Stimulated activated naive CD8-positive, alpha-beta T cell treated with anti-CD3 and anti-CD28 coated beads, Interleukin-15, amount 100 ng/mL, for 72 hours (primary cell): ENCODE measurements around the gene GABBR2.

Experiments
- ATAC-seq: fragments of 150-1000 bp; cut with Tn5 transposase; 2 replicates; pipeline ENCODE4 v1.10.0; 2021; ENCODE audit warnings: mild to moderate bottlenecking, moderate library complexity
- DNase-seq, 2 donors: peaks; one replicate each; pipeline ENCODE4 v3.0.0; 2021 to 2022
- H3K27ac Mint-ChIP-seq, 2 donors: one replicate each; pipeline ENCODE4 v1.8.0; 2022; ENCODE audit warnings: mild to moderate bottlenecking in 2 of 2, mixed read lengths in 2 of 2, moderate library complexity in 2 of 2
- H3K27me3 Mint-ChIP-seq: one replicate; pipeline ENCODE4 v1.8.0; 2022; ENCODE audit warnings: mixed read lengths
- H3K4me1 Mint-ChIP-seq: one replicate; pipeline ENCODE4 v1.8.0; 2022; ENCODE audit warnings: mild to moderate bottlenecking, mixed read lengths
- H3K4me3 Mint-ChIP-seq, 2 donors: one replicate each; pipeline ENCODE4 v1.8.0; 2022; ENCODE audit warnings: mild to moderate bottlenecking in 2 of 2, mixed read lengths in 2 of 2, moderate library complexity in 1 of 2
- H3K9me3 Mint-ChIP-seq, 2 donors: one replicate each; pipeline ENCODE4 v1.8.0; 2022; ENCODE audit warnings: mixed read lengths in 2 of 2

GABBR2 gene

GRCh38 chr9:98580956-98581355 is 127.8 kb downstream of the GABBR2 start:
- H3K27ac Mint-ChIP-seq = no peak overlapping the region
- no peak for DNase-seq
- ATAC-seq = no peak
- H3K4me1 Mint-ChIP-seq = peaks cover 13% of the 10 kb centered on the region
- peaks cover 74% of the 10 kb centered on the region for H3K27me3 Mint-ChIP-seq
- H3K9me3 Mint-ChIP-seq = peaks cover 0 to 5% of the 10 kb centered on the region in 2 donors
- no peak overlapping the region for H3K4me3 Mint-ChIP-seq

- Mint-ChIP-seq H3K27ac (no peak overlapping the region), H3K4me3 (no peak overlapping the region), H3K4me1 (peaks cover 26% of the 10 kb centered on the region), H3K9me3 (peaks cover 0 to 5% of the 10 kb centered on the region in 2 donors), H3K27me3 (peaks cover 75% of the 10 kb centered on the region)
- ATAC-seq (no peak), DNase-seq (no peak)
Observed at GRCh38 chr9:98579700-98580099, 129.0 kb downstream of the GABBR2 start.

- Mint-ChIP-seq H3K27me3 (peaks cover 72% of the 10 kb centered on the region), H3K27ac (no peak overlapping the region)
Observed at GRCh38 chr9:98577446-98577845, 131.3 kb downstream of the GABBR2 start.

GRCh38 chr9:98576859-98577258 is 131.9 kb downstream of the GABBR2 start:
- no peak overlapping the region for H3K27ac Mint-ChIP-seq
- no peak for DNase-seq
- peaks cover 18% of the 10 kb centered on the region for H3K4me1 Mint-ChIP-seq
- no peak overlapping the region for H3K4me3 Mint-ChIP-seq
- H3K27me3 Mint-ChIP-seq = peaks cover 72% of the 10 kb centered on the region
- no peak for ATAC-seq
- peaks cover 0 to 5% of the 10 kb centered on the region in 2 donors for H3K9me3 Mint-ChIP-seq

More at GRCh38 chr9:98577446-98577845, 131.3 kb downstream of the GABBR2 start:
- no peak for ATAC-seq
- H3K4me3 Mint-ChIP-seq = no peak overlapping the region
- peaks cover 0 to 5% of the 10 kb centered on the region in 2 donors for H3K9me3 Mint-ChIP-seq
- H3K4me1 Mint-ChIP-seq = peaks cover 18% of the 10 kb centered on the region
- DNase-seq = no peak

- peaks cover 75% of the 10 kb centered on the region for H3K27me3 Mint-ChIP-seq
Observed at GRCh38 chr9:98576354-98576753, 132.4 kb downstream of the GABBR2 start.

GRCh38 chr9:98575379-98576346 is 133.1 kb downstream of the GABBR2 start:
- DNase-seq (peak; percentile 28 to 63), ATAC-seq (peak; percentile 88)
- Mint-ChIP-seq H3K27me3 (peaks cover 74% of the 10 kb centered on the region), H3K27ac (peak overlapping the region; percentile 8 to 21), H3K9me3 (peaks cover 0 to 5% of the 10 kb centered on the region in 2 donors), H3K4me1 (peaks cover 18% of the 10 kb centered on the region), H3K4me3 (peak overlapping the region; percentile 12 to 46)

More at GRCh38 chr9:98576354-98576753, 132.4 kb downstream of the GABBR2 start:
- no peak for DNase-seq
- peak overlapping the region in 1 of 2 donors; percentile 46 for H3K4me3 Mint-ChIP-seq
- peak; percentile 18 for ATAC-seq
- H3K9me3 Mint-ChIP-seq = peaks cover 0 to 5% of the 10 kb centered on the region in 2 donors
- H3K27ac Mint-ChIP-seq = peak overlapping the region; percentile 8 to 21
- peaks cover 18% of the 10 kb centered on the region for H3K4me1 Mint-ChIP-seq

GRCh38 chr9:98573749-98574278 is 134.9 kb downstream of the GABBR2 start:
- ATAC-seq (no peak), DNase-seq (no peak)
- peaks cover 0 to 5% of the 10 kb centered on the region in 2 donors for H3K9me3 Mint-ChIP-seq
- peaks cover 18% of the 10 kb centered on the region for H3K4me1 Mint-ChIP-seq
- no peak overlapping the region for H3K27ac Mint-ChIP-seq
- H3K27me3 Mint-ChIP-seq = peaks cover 68% of the 10 kb centered on the region
- H3K4me3 Mint-ChIP-seq = no peak overlapping the region

- peaks cover 18% of the 10 kb centered on the region for H3K4me1 Mint-ChIP-seq
- H3K27me3 Mint-ChIP-seq = peaks cover 70% of the 10 kb centered on the region
- H3K27ac Mint-ChIP-seq = peak overlapping the region in 1 of 2 donors; percentile 12
- DNase-seq (no peak), ATAC-seq (no peak)
- no peak overlapping the region for H3K4me3 Mint-ChIP-seq
- peaks cover 0 to 5% of the 10 kb centered on the region in 2 donors for H3K9me3 Mint-ChIP-seq
Observed at GRCh38 chr9:98572796-98573195, 135.9 kb downstream of the GABBR2 start.

- DNase-seq (no peak), ATAC-seq (no peak)
- Mint-ChIP-seq H3K27me3 (peaks cover 69% of the 10 kb centered on the region), H3K4me3 (no peak overlapping the region), H3K9me3 (peaks cover 0 to 3% of the 10 kb centered on the region in 2 donors), H3K27ac (no peak overlapping the region), H3K4me1 (peaks cover 18% of the 10 kb centered on the region)
Observed at GRCh38 chr9:98572054-98572627, 136.6 kb downstream of the GABBR2 start.

GRCh38 chr9:98571643-98572042 is 137.1 kb downstream of the GABBR2 start:
- no peak overlapping the region for H3K4me3 Mint-ChIP-seq
- H3K27me3 Mint-ChIP-seq = peaks cover 64% of the 10 kb centered on the region
- peak overlapping the region in 1 of 2 donors; percentile 56 for H3K27ac Mint-ChIP-seq
- ATAC-seq (no peak), DNase-seq (no peak)
- H3K9me3 Mint-ChIP-seq = no peaks in the 10 kb centered on the region
- peaks cover 18% of the 10 kb centered on the region for H3K4me1 Mint-ChIP-seq

GRCh38 chr9:98570663-98571440 is 137.9 kb downstream of the GABBR2 start:
- peaks cover 56% of the 10 kb centered on the region for H3K27me3 Mint-ChIP-seq

GRCh38 chr9:98570055-98570454 is 138.7 kb downstream of the GABBR2 start:
- Mint-ChIP-seq H3K27ac (no peak overlapping the region), H3K4me1 (peaks cover 3% of the 10 kb centered on the region), H3K27me3 (peaks cover 53% of the 10 kb centered on the region), H3K4me3 (no peak overlapping the region), H3K9me3 (no peaks in the 10 kb centered on the region)
- ATAC-seq = no peak
- DNase-seq = no peak

More at GRCh38 chr9:98570663-98571440, 137.9 kb downstream of the GABBR2 start:
- peaks cover 11% of the 10 kb centered on the region for H3K4me1 Mint-ChIP-seq
- ATAC-seq (no peak), DNase-seq (no peak)
- no peak overlapping the region for H3K4me3 Mint-ChIP-seq
- H3K9me3 Mint-ChIP-seq = no peaks in the 10 kb centered on the region
- peak overlapping the region in 1 of 2 donors; percentile 40 for H3K27ac Mint-ChIP-seq

GRCh38 chr9:98569491-98569890 is 139.2 kb downstream of the GABBR2 start:
- ATAC-seq (no peak), DNase-seq (no peak)
- Mint-ChIP-seq H3K27me3 (peaks cover 47% of the 10 kb centered on the region), H3K9me3 (no peaks in the 10 kb centered on the region), H3K4me1 (no peaks in the 10 kb centered on the region), H3K4me3 (no peak overlapping the region), H3K27ac (no peak overlapping the region)

GRCh38 chr9:98568909-98569469 is 139.7 kb downstream of the GABBR2 start:
- no peak overlapping the region for H3K4me3 Mint-ChIP-seq
- H3K27me3 Mint-ChIP-seq = peaks cover 47% of the 10 kb centered on the region
- no peaks in the 10 kb centered on the region for H3K4me1 Mint-ChIP-seq
- H3K27ac Mint-ChIP-seq = no peak overlapping the region
- no peaks in the 10 kb centered on the region for H3K9me3 Mint-ChIP-seq
- ATAC-seq (no peak), DNase-seq (no peak)
